HG03108 (cell line): ENCODE measurements around the gene ZNF205.
A peak's percentile ranks its signal among the peaks of the same experiment; 100 is the strongest.

ENCODE experiments used
- ATAC-seq: cut with Tn5 transposase; IDR thresholded peaks from one replicate; pipeline ENCODE4 v1.9.1; 2021; ENCODE audit warnings: moderate library complexity; ENCODE audit not compliant: unreplicated experiment

Gene ZNF205

GRCh38 chr16:3084969-3085670, 27.3 kb upstream of the ZNF205 start:
- ATAC-seq: no peak

DNA sequence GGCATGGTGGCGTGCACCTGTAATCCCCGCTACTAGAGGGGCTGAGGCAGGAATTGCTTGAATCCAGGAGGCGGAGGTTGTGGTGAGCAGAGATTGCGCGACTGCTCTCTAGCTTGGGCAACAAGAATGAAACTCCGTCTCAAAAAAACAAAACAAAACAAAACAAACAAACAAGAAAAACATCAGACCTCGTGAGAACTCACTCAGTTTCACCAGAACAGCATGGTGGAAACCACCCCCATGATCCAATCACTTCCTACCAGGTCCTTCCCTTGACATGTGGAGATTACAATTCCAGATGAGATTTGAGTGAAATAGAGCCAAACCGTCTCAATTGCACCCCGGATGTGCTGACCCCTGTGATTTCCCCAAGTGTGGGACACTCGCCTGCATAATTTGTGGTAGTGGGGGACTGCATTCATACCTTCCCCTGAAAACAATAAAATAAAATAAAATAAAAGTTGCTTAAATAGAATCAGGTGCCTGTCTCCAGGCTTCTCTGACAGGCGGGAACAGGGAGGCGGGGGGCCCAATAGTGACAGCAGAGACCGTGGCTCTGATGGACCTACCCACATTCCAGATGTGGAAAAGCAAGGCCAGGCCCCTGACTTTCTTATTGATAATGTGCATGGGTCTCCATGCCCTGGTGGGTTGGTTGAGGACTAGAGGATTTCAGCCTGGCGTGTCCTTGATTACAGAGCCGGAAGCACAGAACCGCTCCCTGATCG, 26.4 kb upstream of the ZNF205 start:
- no peak for ATAC-seq

DNA sequence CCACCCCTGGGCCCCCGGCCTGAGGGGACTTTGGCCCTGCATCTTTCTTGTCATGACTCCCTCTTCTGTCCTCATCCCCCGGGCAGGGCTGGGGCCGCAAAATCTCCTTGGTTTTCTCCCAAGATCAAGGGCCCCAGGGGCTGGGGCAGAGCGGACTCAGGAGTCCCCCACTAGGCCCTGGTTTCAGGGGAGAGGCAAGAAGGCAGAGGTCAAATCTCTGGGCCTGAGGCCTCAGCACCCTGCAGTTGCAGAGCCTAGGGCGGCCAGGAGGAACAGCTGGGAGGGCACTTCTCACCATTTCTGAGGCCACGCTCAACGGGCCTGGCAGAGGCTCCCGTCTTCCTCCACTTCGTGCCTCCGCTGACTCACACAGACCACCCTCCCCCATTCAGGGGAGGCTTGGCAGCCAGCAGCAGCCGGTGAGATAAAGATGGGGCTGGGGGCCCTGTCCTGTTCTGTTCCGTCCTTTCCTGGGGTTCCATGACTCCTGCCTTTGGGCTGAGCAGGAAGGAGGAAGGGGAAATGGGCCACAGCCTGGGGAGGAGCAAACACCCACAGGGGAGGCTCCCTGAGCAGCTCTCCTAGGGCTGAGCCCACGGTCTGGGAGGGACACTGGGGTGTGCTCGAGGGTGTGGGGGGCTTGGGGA, 25.7 kb upstream of the ZNF205 start:
- no peak for ATAC-seq

DNA sequence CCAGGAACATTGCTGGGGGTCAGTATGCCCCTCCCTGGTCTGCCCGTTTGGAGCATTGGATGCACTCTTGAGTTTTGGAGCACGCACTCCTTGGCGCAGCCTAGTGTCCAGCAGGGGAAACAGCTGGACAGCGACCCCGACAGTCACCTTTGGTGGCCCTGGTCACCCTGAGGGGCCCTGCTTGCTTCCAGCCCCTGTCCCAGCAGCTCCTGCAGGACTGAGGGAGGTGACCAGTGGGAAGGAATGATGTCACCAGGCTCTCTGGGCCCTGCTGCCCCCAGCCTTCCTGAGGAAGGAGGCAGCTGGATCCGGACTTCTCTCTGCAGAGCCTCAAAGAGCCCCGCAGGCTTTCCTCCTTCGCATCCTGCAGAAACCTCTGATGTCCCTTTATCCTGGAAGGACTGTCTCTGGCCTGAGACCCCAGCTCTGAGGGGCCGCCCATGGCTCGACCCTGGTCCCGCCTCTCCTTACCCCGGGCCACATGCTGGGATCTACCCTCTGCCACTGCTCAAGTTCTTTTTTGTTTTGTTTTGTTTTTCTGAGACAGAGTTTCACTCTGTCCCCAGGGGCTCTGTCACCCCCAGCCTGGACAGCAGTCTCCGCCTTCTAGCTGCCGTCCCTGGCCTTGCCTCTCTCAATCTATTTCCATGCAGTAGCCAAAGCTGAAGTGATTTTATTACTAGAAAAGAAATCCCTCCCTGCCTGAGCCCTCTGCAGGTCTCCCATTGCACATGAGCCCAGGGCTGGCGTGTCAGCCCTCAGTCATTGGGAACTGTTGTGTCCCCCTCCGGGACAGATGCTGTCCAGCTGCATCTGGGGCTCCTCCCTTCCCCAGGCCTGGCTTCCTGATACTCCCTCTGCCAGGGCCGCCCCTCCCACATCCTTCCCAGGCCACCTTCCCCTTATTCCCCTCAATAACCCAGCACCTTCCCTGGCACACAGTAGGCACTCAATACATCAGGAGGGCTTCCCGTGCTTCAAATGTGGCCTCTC, 24.8 kb upstream of the ZNF205 start:
- no peak for ATAC-seq

- ATAC-seq: no peak
Measured at GRCh38 chr16:3088450-3088849, 23.9 kb upstream of the ZNF205 start.

DNA sequence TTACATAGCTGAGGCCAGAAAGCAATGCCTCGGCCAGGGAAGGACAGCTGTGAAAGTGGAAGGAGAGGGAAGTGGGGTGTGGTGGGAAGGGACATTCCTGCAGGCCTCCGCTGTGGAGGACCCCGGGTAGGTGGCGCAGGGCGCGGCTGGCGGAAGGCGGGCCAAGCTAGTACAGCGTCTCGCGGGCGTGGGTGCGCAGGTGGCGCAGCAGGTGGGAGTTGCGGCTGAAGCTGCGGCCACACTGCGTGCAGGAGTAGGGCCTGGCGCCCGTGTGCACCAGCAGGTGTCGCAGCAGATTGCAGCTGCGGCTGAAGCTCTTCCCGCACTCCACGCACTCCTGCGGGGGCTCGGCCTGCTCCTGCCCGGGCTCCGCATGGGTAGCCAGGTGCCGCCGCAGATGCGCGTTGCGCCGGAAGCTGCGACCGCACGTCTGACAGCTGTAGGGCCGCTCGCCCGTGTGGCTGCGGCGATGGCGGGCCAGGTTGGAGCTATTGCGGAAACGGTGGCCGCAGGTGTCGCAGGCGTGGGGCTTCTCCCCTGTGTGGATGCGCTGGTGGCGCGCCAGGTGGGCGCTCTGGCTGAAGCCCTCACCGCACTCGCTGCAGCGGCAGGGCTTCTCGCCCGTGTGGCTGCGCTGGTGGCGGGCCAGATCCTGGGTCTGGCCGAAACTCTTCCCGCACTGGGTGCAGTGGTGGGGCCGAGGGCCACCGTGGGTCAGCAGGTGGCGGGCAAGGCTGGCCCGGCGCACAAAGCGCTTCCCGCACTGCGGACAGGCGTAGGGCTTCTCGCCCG, 23.3 kb upstream of the ZNF205 start:
- ATAC-seq: no peak

- no peak for ATAC-seq
Measured at GRCh38 chr16:3089717-3090592, 22.4 kb upstream of the ZNF205 start.

- ATAC-seq: no peak
Measured at GRCh38 chr16:3091551-3091950, 20.8 kb upstream of the ZNF205 start.

DNA sequence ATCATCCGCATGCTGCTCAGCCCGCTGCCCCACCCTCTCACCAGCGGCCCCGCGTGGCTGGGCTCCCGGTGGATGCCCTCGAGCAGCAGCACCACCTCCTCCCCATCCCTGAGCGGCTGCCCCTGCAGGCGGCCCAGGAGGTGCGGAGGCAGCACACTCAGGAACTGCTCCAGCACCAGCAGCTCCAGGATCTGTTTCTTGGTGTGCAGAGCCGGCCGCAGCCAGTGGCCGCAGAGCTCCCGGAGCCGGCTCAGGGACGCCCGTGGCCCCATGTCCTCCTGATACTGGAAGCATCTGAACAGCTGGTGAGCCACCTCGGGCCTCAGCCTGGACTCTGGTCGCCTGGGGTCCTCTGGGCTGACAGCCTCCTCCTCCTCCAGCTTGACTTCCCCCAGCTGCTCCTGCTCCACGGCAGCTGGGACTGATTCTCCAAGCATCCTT, 19.9 kb upstream of the ZNF205 start:
- no peak for ATAC-seq

GRCh38 chr16:3094289-3095027, 17.9 kb upstream of the ZNF205 start:
- no peak for ATAC-seq

DNA sequence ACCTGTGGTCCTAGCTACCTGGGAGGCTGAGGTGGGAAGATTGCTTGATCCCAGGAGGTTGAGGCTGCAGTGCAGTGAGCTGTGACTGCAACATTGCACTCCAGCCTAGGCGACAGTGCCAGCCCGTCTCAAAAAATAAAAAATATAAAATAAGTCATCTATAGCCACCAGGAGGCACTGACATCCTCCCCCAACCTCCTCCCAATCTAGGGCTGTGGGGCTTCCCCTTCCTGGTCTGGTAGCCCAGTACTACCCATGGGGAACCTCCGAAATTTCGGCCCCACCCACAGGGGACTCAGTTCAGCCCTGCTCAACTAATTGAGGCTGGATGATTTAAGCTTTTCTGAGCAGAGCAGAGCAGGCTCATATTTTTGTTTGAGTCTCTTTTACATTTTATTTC, 16.5 kb upstream of the ZNF205 start:
- ATAC-seq: peak; percentile 66

- no peak for ATAC-seq
Measured at GRCh38 chr16:3096362-3096761, 16.0 kb upstream of the ZNF205 start.

- ATAC-seq: no peak
Measured at GRCh38 chr16:3097266-3097665, 15.1 kb upstream of the ZNF205 start.

DNA sequence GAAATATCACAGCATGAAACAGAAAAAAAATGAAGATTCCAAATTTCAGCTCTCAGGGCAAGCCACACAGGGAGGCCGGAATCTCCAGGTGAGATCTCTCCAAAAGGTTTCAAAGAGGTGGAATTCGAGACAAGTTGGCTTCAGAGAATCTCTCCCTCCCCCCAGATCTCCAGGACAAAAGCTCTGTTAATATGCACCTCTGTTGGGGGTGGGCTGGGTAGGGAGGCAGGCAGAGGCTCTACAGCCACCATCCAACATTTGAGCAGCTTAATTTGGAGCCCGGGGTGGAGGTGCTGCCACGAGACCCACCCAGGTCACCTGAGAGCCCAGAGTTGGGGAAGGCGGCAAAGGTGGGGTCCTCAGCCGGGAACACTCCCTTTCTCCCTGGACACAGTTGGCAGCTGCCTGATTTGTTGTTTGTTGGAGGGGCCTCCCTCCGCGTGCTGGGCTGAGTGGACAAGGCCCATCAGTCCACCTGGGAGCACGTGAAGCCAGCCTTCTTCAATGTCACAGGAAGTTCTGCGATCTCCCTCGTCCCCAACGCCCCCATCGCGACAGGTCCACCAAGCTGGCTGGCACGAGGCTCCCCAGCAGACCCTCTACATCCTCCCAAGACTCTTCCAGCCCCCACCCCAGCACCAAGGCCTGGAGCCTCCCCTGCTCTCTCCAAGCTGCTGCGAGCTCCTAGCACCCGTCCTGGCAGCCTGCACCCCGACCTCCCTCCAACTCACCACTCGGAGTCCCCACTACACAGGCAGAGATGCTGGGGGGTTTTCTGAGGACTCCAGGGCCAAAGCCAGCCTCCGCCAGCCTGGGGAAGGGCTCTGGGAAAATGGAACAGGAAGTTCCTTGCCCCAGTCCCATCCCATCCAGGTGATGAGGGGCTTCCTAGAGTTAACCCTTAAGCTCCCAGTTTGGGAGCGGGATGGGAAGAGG, 13.7 kb upstream of the ZNF205 start, which contains the start of gene ZSCAN10:
Gene ZSCAN10 (minus strand): TSS at position 836 of the 936 bp plus-strand sequence. CDS start 6,357 bp downstream, outside the sequence.
- ATAC-seq: no peak

GRCh38 chr16:3099395-3099731, 13.0 kb upstream of the ZNF205 start:
- ATAC-seq: no peak

GRCh38 chr16:3099732-3100499, 12.5 kb upstream of the ZNF205 start:
- peak; percentile 59 for ATAC-seq
